ENCODE measurements around the gene MACROD2. TPM values are rescaled to one million over a fixed set of nuclear protein-coding genes. Genes with fewer than 3 reads are reported as not detected.

Gene MACROD2
- total RNA-seq, 4 donors from 2014 or later = 8.7 to 17.8 (median 10.8) TPM

- Histone ChIP-seq H3K4me1 (peaks cover 10 to 14% of the 10 kb centered on the region in 2 donors), H3K36me3 (no peaks in the 10 kb centered on the region), H3K9me3 (no peaks in the 10 kb centered on the region), H3K4me3 (replicated peaks in 1 of 3) (no peak overlapping the region), H3K27me3 (no peaks in the 10 kb centered on the region), H3K27ac (no peak overlapping the region)
- intact Hi-C loops (cut with DNase I) = no loop called here
- TF ChIP-seq POLR2A (IDR thresholded peaks at IDR 0.05) = no peak
- no peak for TF ChIP-seq CTCF (IDR thresholded peaks at IDR 0.05)
- 11 to 21% methylated on average over 2 of the region's 2 CpGs for WGBS, 2 donors
- no peak for DNase-seq
Measured at GRCh38 chr20:14497004-14497403, 501.7 kb downstream of the MACROD2 start.

GRCh38 chr20:14498772-14499171 lies 503.5 kb downstream of the MACROD2 start:
- Histone ChIP-seq H3K9me3 (no peaks in the 10 kb centered on the region), H3K27ac (no peak overlapping the region), H3K4me3 (replicated peaks in 1 of 3) (no peak overlapping the region), H3K4me1 (peaks cover 10 to 14% of the 10 kb centered on the region in 2 donors), H3K36me3 (no peaks in the 10 kb centered on the region), H3K27me3 (no peaks in the 10 kb centered on the region)
- TF ChIP-seq POLR2A (IDR thresholded peaks at IDR 0.05) = no peak
- TF ChIP-seq CTCF (IDR thresholded peaks at IDR 0.05) = no peak
- DNase-seq = peak; percentile 73 to 81
- 19 to 22% methylated on average over 4 of the region's 4 CpGs for WGBS, 2 donors
- intact Hi-C loops (cut with DNase I) = no loop called here

DNA sequence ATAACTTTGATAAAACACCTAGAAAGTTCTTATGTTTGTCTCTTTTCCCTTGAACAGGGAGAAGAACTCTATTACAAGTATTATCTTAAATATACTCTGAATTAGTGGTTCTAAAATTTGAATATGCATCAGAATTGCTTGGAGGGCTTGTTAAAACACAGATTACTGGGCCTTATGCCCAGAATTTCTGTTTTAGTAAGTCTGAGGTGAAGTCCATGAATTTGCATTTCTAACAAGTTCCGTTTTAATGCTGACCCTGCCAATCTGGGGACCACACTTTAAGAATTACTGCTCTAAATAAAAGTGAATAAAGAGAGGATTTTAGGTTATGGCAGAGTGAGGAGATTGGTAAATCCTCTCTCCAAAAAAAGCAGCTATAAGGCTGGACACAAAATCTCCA lies 510.2 kb downstream of the MACROD2 start:
- no peaks in the 10 kb centered on the region for H3K27me3 ChIP-seq
- no peak overlapping the region for H3K4me3 ChIP-seq (replicated peaks in 1 of 3)
- TF ChIP-seq CTCF (IDR thresholded peaks at IDR 0.05) (peak in 1 of 6 experiments; percentile 9), POLR2A (IDR thresholded peaks at IDR 0.05) (no peak)
- intact Hi-C loops (cut with DNase I) = no loop called here
- no peaks in the 10 kb centered on the region for H3K9me3 ChIP-seq
- no peak for DNase-seq
- H3K4me1 ChIP-seq = no peaks in the 10 kb centered on the region
- H3K27ac ChIP-seq = no peak overlapping the region
- H3K36me3 ChIP-seq = no peaks in the 10 kb centered on the region
- WGBS, 2 donors = 20 to 43% methylated on average over 1 of the region's 1 CpG

- Histone ChIP-seq H3K9me3 (no peaks in the 10 kb centered on the region), H3K4me3 (replicated peaks in 1 of 3) (no peak overlapping the region), H3K27me3 (no peaks in the 10 kb centered on the region), H3K36me3 (no peaks in the 10 kb centered on the region), H3K27ac (no peak overlapping the region), H3K4me1 (no peaks in the 10 kb centered on the region)
- no peak for DNase-seq
- TF ChIP-seq POLR2A (IDR thresholded peaks at IDR 0.05) (no peak), CTCF (IDR thresholded peaks at IDR 0.05) (no peak)
- WGBS, 2 donors = 89 to 96% methylated on average over 2 of the region's 2 CpGs
- intact Hi-C loops (cut with DNase I) = no loop called here
Measured at GRCh38 chr20:14507711-14508110, 512.4 kb downstream of the MACROD2 start.

DNA sequence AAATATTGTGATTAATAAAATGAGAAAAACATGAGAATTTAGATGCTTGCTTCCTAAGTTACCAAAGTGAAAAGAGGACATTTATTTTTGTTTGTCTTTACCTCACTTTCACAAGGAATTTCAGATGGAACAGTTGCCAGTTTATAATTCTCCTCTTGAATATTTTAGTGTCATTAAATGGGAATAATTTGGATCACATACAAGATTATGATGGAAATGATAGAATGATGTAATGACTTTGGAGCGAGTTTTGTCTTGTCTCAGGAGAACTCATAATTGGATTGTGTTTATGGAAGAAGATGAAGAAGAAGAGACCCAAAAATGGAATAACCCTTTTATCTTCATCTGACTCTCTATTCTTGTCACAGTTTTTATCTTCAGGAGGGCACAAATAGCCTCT lies 515.0 kb downstream of the MACROD2 start:
- WGBS, 2 donors = 75 to 89% methylated on average over 1 of the region's 1 CpG
- no peak overlapping the region for H3K27ac ChIP-seq
- H3K27me3 ChIP-seq = no peaks in the 10 kb centered on the region
- no peaks in the 10 kb centered on the region for H3K4me1 ChIP-seq
- TF ChIP-seq CTCF (IDR thresholded peaks at IDR 0.05) = no peak
- no peak for TF ChIP-seq POLR2A (IDR thresholded peaks at IDR 0.05)
- no peaks in the 10 kb centered on the region for H3K9me3 ChIP-seq
- no peaks in the 10 kb centered on the region for H3K36me3 ChIP-seq
- intact Hi-C loops (cut with DNase I) = no loop called here
- H3K4me3 ChIP-seq (replicated peaks in 1 of 3) = no peak overlapping the region
- no peak for DNase-seq
